Uterus (tissue), 4 donors: ENCODE data around the gene ERP27. TPM values are rescaled to one million over a fixed set of nuclear protein-coding genes. Genes with fewer than 3 reads are reported as not detected.

Experiments used
- DNase-seq, 2 donors: peaks; one replicate each; pipeline ENCODE4 v3.0.0-alpha.2; 2019 to 2020
- H3K27ac ChIP-seq, 2 donors: fragments of 200-600 bp; sonication (generic); 1 replicate in 1 of 2; 2 replicates in 1 of 2; pipeline ENCODE4 v1.5.1; 2016 to 2018
- H3K27me3 ChIP-seq, 2 donors: fragments of 200-600 bp; sonication (generic); one replicate each; pipeline ENCODE4 v1.5.1; 2018 to 2019; ENCODE audit warnings: control low read depth in 1 of 2
- H3K36me3 ChIP-seq, 2 donors: fragments of 200-600 bp; sonication (generic); one replicate each; pipeline ENCODE4 v1.5.1; 2019; ENCODE audit warnings: control low read depth in 1 of 2
- H3K4me1 ChIP-seq, 2 donors: fragments of 200-600 bp; sonication (generic); one replicate each; pipeline ENCODE4 v1.5.1; 2018 to 2019; ENCODE audit warnings: control low read depth in 1 of 2
- H3K4me3 ChIP-seq, 2 donors: fragments of 200-600 bp; sonication (generic); 1 replicate in 1 of 2; 2 replicates in 1 of 2; pipeline ENCODE4 v1.5.1; 2018 to 2019; ENCODE audit warnings: mild to moderate bottlenecking in 1 of 2
- H3K9me3 ChIP-seq, 2 donors: fragments of 200-600 bp; sonication (generic); one replicate each; pipeline ENCODE4 v1.5.1; 2019; ENCODE audit warnings: control low read depth in 1 of 2
- POLR2A ChIP-seq, 2 donors: fragments of 450-650 bp; IDR thresholded peaks; one replicate each; pipeline ENCODE4 v1.6.1; 2016; ENCODE audit warnings: antibody characterized with exemption in 2 of 2, mild to moderate bottlenecking in 1 of 2, moderate library complexity in 1 of 2
- intact Hi-C: fragments of 100-400 bp; cut with DNase I; formaldehyde crosslinking; loops from one replicate; pipeline ENCODE4 v1.15.1; 2023; ENCODE audit warnings: low total_unique reads
- total RNA-seq, 4 donors: library from RNA; depleted of rRNA in 3 of 4; stranded (reverse); fragments of >200 nt in 3 of 4; gene quantifications; one replicate each; pipeline versions ENCODE4 v1.1.0 to v1.2.4, GENCODE V29; 2014 to 2023
- TF ChIP-seq, protein P1 (sequence below), 4 experiments: fragments of 200-600 bp in 2 of 4; fragments of 450-650 bp in 2 of 4; sonication (generic) in 2 of 4; IDR thresholded peaks; one replicate each; pipeline ENCODE4 v1.5.1; 2016 to 2019; ENCODE audit warnings: antibody characterized with exemption in 4 of 4, mild to moderate bottlenecking in 2 of 4, moderate library complexity in 1 of 4
- donor health status: DM: yes; HTN: yes; CAD: no.

ERP27 gene
- total RNA-seq, 4 donors from 2014 or later: 0.61 to 2.6 (median 1.5) TPM; not detected in 1

DNA sequence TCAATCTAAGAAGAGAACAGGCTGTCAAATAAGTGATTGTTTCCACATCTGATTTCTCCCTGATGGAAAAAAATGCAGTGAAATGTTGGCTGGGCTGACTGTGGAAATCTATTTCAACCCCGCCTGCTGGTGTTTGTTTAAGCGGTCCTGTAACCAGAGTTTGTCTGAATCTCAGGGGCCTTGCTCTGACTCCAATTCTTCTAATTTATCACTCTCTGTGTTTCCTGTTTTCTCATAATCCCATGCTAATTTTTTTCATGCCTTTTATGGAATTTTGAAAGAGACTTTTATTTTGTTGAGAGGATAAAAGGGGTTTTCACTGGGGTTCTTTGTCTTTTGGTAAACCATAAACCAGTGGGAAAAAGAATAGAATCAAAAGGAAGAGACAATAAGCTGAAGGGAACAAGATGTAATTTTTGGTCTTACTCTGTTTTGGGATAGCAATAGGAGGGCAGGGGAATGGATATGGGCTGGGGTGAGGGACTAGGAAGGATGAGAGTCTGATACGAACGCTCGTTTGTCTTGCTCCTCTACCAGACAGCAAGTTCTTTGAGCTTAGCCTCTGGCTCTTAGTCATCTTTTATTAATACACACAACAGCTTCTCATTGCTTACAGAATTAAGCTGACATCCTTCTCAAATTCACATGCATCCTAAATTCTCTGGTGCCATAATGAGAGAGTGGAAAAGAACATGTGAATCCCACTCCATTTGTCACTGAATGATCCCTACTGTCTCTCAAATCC, 44.7 kb downstream of the ERP27 start:
- Histone ChIP-seq H3K27me3 (no peaks in the 10 kb centered on the region), H3K4me3 (no peak overlapping the region), H3K27ac (peak overlapping the region; percentile 76 to 77), H3K36me3 (no peaks in the 10 kb centered on the region), H3K9me3 (no peaks in the 10 kb centered on the region), H3K4me1 (peaks cover 0 to 9% of the 10 kb centered on the region in 2 donors)
- peak in 1 of 2 donors; percentile 42 for DNase-seq
- TF ChIP-seq, protein P1, sequence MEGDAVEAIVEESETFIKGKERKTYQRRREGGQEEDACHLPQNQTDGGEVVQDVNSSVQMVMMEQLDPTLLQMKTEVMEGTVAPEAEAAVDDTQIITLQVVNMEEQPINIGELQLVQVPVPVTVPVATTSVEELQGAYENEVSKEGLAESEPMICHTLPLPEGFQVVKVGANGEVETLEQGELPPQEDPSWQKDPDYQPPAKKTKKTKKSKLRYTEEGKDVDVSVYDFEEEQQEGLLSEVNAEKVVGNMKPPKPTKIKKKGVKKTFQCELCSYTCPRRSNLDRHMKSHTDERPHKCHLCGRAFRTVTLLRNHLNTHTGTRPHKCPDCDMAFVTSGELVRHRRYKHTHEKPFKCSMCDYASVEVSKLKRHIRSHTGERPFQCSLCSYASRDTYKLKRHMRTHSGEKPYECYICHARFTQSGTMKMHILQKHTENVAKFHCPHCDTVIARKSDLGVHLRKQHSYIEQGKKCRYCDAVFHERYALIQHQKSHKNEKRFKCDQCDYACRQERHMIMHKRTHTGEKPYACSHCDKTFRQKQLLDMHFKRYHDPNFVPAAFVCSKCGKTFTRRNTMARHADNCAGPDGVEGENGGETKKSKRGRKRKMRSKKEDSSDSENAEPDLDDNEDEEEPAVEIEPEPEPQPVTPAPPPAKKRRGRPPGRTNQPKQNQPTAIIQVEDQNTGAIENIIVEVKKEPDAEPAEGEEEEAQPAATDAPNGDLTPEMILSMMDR (IDR thresholded peaks at IDR 0.05): no peak
- TF ChIP-seq POLR2A (IDR thresholded peaks at IDR 0.05): peak in 1 of 2 donors; percentile 3
- intact Hi-C loops: no loop called here

DNA sequence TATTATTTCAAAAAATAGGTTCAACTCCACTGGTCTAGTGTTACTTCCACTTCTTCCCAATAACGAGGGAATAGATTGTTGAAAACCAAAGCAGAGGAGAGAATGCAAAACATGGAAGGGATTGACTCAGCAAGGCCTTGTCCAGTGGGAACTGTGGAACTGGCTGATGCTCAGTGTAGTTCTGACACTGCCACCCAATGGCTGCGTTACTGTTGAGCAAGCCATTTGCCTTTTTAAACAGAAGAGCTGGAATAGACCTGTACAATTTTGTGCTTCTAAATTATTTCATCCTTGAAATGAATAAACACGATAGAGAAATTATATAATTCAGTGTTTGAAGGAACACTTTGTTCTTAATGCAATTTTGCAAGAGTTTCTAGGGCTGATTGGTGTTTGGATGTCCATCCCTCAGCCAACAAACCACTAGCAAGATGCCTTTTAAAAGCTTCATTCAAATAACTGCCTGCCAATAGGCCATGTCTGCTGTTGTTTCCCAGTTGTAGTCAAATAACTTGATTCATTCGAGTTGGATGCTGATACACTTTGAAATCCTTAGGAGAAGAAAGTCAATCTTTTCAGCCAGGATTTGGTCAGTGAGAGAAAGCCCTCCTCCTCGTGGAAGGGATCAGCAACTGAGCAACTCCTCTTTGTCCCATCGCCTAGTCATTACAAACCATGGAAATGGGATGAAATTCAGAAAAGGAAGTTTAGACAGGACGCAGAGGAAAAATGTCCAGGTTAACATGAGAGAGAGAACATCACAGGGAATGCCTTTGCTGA, 45.4 kb downstream of the ERP27 start:
- Histone ChIP-seq H3K27ac (peak overlapping the region; percentile 76 to 77), H3K4me1 (peaks cover 0 to 9% of the 10 kb centered on the region in 2 donors), H3K9me3 (no peaks in the 10 kb centered on the region), H3K27me3 (no peaks in the 10 kb centered on the region), H3K4me3 (no peak overlapping the region), H3K36me3 (no peaks in the 10 kb centered on the region)
- peak in 1 of 2 donors; percentile 2 for TF ChIP-seq POLR2A (IDR thresholded peaks at IDR 0.05)
- TF ChIP-seq, protein P1 (IDR thresholded peaks at IDR 0.05): peak in 2 of 4 experiments; percentile 4 to 19
- intact Hi-C loops: no loop called here
- peak; percentile 72 to 78 for DNase-seq

DNA sequence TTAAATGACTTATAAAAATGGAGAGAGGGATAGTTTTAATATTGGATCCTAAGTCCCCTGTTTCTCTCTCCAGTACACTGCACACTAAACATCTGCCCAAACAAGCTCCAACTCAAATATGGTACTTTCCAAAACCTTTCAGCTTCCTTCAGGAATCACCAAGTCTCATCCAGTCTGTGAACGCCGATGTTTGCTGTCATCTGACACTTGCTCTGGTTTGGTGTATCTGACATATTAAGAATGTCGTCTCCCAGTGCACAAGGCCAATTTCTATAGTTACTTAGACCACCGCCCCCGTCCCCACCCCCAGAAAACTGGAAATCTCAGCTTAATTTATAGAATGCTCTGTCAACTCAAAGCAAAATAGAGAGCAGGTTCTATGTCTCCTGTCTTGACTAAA, 47.6 kb downstream of the ERP27 start:
- H3K4me1 ChIP-seq: peaks cover 0 to 5% of the 10 kb centered on the region in 2 donors
- H3K27me3 ChIP-seq: no peaks in the 10 kb centered on the region
- peak overlapping the region; percentile 69 to 76 for H3K27ac ChIP-seq
- H3K9me3 ChIP-seq: no peaks in the 10 kb centered on the region
- no peak for DNase-seq
- H3K36me3 ChIP-seq: no peaks in the 10 kb centered on the region
- intact Hi-C loops: no loop called here
- TF ChIP-seq POLR2A (IDR thresholded peaks at IDR 0.05): no peak
- TF ChIP-seq, protein P1 (IDR thresholded peaks at IDR 0.05): no peak
- no peak overlapping the region for H3K4me3 ChIP-seq

DNA sequence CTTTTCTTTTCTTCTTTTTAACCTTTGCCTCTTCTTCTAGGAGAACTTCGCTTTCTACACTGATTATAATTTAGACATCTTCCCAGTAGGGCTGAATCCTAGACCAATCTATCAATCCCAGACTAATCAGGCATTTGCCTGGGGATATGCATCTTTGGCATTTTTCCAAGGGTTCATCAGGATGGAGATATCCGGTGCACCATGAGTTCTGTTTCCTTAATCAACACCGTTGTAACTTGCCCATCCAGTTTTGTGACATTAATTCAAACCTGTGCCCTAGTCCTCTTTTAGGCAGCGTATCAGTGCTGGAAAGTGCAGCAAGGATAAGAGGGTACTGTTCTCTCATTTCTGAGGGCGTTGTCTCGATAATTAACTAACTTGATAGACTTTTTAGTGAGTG, 52.1 kb downstream of the ERP27 start:
- intact Hi-C loops: no loop called here
- Histone ChIP-seq H3K9me3 (no peaks in the 10 kb centered on the region), H3K27ac (peak overlapping the region; percentile 85 to 95), H3K4me1 (no peaks in the 10 kb centered on the region), H3K27me3 (no peaks in the 10 kb centered on the region), H3K4me3 (peak overlapping the region; percentile 37 to 55), H3K36me3 (no peaks in the 10 kb centered on the region)
- no peak for DNase-seq
- no peak for TF ChIP-seq POLR2A (IDR thresholded peaks at IDR 0.05)
- TF ChIP-seq, protein P1 (IDR thresholded peaks at IDR 0.05): no peak

DNA sequence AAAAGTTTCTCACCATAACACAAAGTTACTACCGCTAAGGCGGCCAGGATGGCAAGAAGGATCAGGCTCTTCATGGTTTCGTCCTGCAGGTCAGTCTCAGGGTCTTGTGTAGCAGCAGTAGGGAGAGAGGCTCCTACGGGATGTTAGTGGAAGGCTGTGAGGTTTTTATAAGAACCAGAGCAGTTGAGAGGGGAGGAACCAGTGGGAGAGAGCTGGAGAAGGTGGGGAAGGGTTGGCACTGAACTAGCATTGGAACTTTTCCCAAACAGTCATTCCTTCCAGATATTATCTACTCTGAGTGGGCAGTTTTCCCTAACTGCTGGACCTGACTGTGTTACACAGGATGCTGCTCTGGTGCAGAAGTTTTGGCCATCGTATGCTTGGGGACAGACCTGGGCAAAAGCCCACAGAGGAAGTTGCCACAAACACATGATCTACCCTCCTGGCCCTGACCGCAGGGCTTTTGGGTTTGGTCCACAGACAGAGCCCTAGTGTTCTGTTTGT, 52.6 kb downstream of the ERP27 start, which contains the start of gene MGP:
Gene MGP, minus strand, starts transcription at position 137 of the 504 bp plus-strand sequence. Its CDS starts 63 bp downstream, at position 74.
- intact Hi-C loops: no loop called here
- DNase-seq: peak; percentile 67 to 81
- Histone ChIP-seq H3K27ac (peak within 1 kb of the TSS; percentile 85 to 95), H3K36me3 (no peaks in the 10 kb centered on the region), H3K4me3 (peak within 1 kb of the TSS; percentile 37 to 55), H3K4me1 (no peaks in the 10 kb centered on the region), H3K9me3 (no peaks in the 10 kb centered on the region), H3K27me3 (no peaks in the 10 kb centered on the region)
- TF ChIP-seq, protein P1 (IDR thresholded peaks at IDR 0.05): no peak
- peak; percentile 23 to 57 for TF ChIP-seq POLR2A (IDR thresholded peaks at IDR 0.05)
